ENCODE data around the gene KRT12.

Gene KRT12

GRCh38 chr17:40903129-40903847 is 36.3 kb upstream of the KRT12 start:
- Histone ChIP-seq H3K36me3 (ENCODE audit: control insufficient read depth, insufficient read depth, low read length) (no peaks in the 10 kb centered on the region), H3K4me3 (ENCODE audit: low read depth, low read length) (no peak overlapping the region), H3K4me1 (ENCODE audit: control insufficient read depth, insufficient read depth, low read length) (peaks cover 7% of the 10 kb centered on the region; the same call in 1 of the 2 replicates), H3K9me3 (ENCODE audit: control insufficient read depth, insufficient read depth, low read length) (no peaks in the 10 kb centered on the region), H3K9ac (ENCODE audit: low read depth, low read length) (no peak overlapping the region), H3K27ac (ENCODE audit: low read depth, low read length) (peak overlapping the region; percentile 82), H3K27me3 (ENCODE audit: control insufficient read depth, insufficient read depth, low read length) (no peaks in the 10 kb centered on the region)

- Histone ChIP-seq H3K9me3 (ENCODE audit: control insufficient read depth, insufficient read depth, low read length) (no peaks in the 10 kb centered on the region), H3K4me1 (ENCODE audit: control insufficient read depth, insufficient read depth, low read length) (peaks cover 7% of the 10 kb centered on the region; the same call in 1 of the 2 replicates), H3K36me3 (ENCODE audit: control insufficient read depth, insufficient read depth, low read length) (no peaks in the 10 kb centered on the region), H3K27me3 (ENCODE audit: control insufficient read depth, insufficient read depth, low read length) (no peaks in the 10 kb centered on the region), H3K4me3 (ENCODE audit: low read depth, low read length) (no peak overlapping the region), H3K9ac (ENCODE audit: low read depth, low read length) (no peak overlapping the region), H3K27ac (ENCODE audit: low read depth, low read length) (peak overlapping the region; percentile 82)
These were observed 35.5 kb upstream of the KRT12 start for GRCh38 chr17:40902498-40902897.

GRCh38 chr17:40901981-40902474 is 35.0 kb upstream of the KRT12 start:
- no peak overlapping the region for H3K9ac ChIP-seq (ENCODE audit: low read depth, low read length)
- H3K9me3 ChIP-seq (ENCODE audit: control insufficient read depth, insufficient read depth, low read length), result no peaks in the 10 kb centered on the region
- peaks cover 7% of the 10 kb centered on the region; the same call in 1 of the 2 replicates for H3K4me1 ChIP-seq (ENCODE audit: control insufficient read depth, insufficient read depth, low read length)
- no peaks in the 10 kb centered on the region for H3K27me3 ChIP-seq (ENCODE audit: control insufficient read depth, insufficient read depth, low read length)
- H3K4me3 ChIP-seq (ENCODE audit: low read depth, low read length), result no peak overlapping the region
- H3K27ac ChIP-seq (ENCODE audit: low read depth, low read length), result peak overlapping the region; percentile 82
- no peaks in the 10 kb centered on the region for H3K36me3 ChIP-seq (ENCODE audit: control insufficient read depth, insufficient read depth, low read length)

GRCh38 chr17:40900809-40901356 is 33.9 kb upstream of the KRT12 start:
- no peak overlapping the region for H3K27ac ChIP-seq (ENCODE audit: low read depth, low read length)
- H3K9ac ChIP-seq (ENCODE audit: low read depth, low read length), result no peak overlapping the region

GRCh38 chr17:40896916-40897455 is 30.0 kb upstream of the KRT12 start:
- Histone ChIP-seq H3K4me3 (ENCODE audit: low read depth, low read length) (no peak overlapping the region), H3K4me1 (ENCODE audit: control insufficient read depth, insufficient read depth, low read length) (peaks cover 3% of the 10 kb centered on the region; the same call in 1 of the 2 replicates), H3K27me3 (ENCODE audit: control insufficient read depth, insufficient read depth, low read length) (no peaks in the 10 kb centered on the region), H3K9me3 (ENCODE audit: control insufficient read depth, insufficient read depth, low read length) (no peaks in the 10 kb centered on the region), H3K27ac (ENCODE audit: low read depth, low read length) (no peak overlapping the region), H3K36me3 (ENCODE audit: control insufficient read depth, insufficient read depth, low read length) (no peaks in the 10 kb centered on the region), H3K9ac (ENCODE audit: low read depth, low read length) (no peak overlapping the region)

More at GRCh38 chr17:40900809-40901356, 33.9 kb upstream of the KRT12 start:
- H3K4me1 ChIP-seq (ENCODE audit: control insufficient read depth, insufficient read depth, low read length), result peaks cover 7% of the 10 kb centered on the region; the same call in 1 of the 2 replicates
- no peaks in the 10 kb centered on the region for H3K36me3 ChIP-seq (ENCODE audit: control insufficient read depth, insufficient read depth, low read length)
- H3K27me3 ChIP-seq (ENCODE audit: control insufficient read depth, insufficient read depth, low read length), result no peaks in the 10 kb centered on the region
- no peaks in the 10 kb centered on the region for H3K9me3 ChIP-seq (ENCODE audit: control insufficient read depth, insufficient read depth, low read length)
- no peak overlapping the region for H3K4me3 ChIP-seq (ENCODE audit: low read depth, low read length)

GRCh38 chr17:40895106-40895730 is 28.2 kb upstream of the KRT12 start:
- H3K4me1 ChIP-seq (ENCODE audit: control insufficient read depth, insufficient read depth, low read length), result no peaks in the 10 kb centered on the region
- no peaks in the 10 kb centered on the region for H3K9me3 ChIP-seq (ENCODE audit: control insufficient read depth, insufficient read depth, low read length)
- no peaks in the 10 kb centered on the region for H3K27me3 ChIP-seq (ENCODE audit: control insufficient read depth, insufficient read depth, low read length)
- H3K27ac ChIP-seq (ENCODE audit: low read depth, low read length), result no peak overlapping the region
- no peak overlapping the region for H3K9ac ChIP-seq (ENCODE audit: low read depth, low read length)
- H3K36me3 ChIP-seq (ENCODE audit: control insufficient read depth, insufficient read depth, low read length), result no peaks in the 10 kb centered on the region
- H3K4me3 ChIP-seq (ENCODE audit: low read depth, low read length), result no peak overlapping the region

- no peaks in the 10 kb centered on the region for H3K4me1 ChIP-seq (ENCODE audit: control insufficient read depth, insufficient read depth, low read length)
- no peak overlapping the region for H3K4me3 ChIP-seq (ENCODE audit: low read depth, low read length)
- H3K9ac ChIP-seq (ENCODE audit: low read depth, low read length), result no peak overlapping the region
- H3K27ac ChIP-seq (ENCODE audit: low read depth, low read length), result no peak overlapping the region
- no peaks in the 10 kb centered on the region for H3K36me3 ChIP-seq (ENCODE audit: control insufficient read depth, insufficient read depth, low read length)
- H3K27me3 ChIP-seq (ENCODE audit: control insufficient read depth, insufficient read depth, low read length), result no peaks in the 10 kb centered on the region
- no peaks in the 10 kb centered on the region for H3K9me3 ChIP-seq (ENCODE audit: control insufficient read depth, insufficient read depth, low read length)
These were observed 21.2 kb upstream of the KRT12 start for GRCh38 chr17:40888196-40888720.

- no peaks in the 10 kb centered on the region for H3K4me1 ChIP-seq (ENCODE audit: control insufficient read depth, insufficient read depth, low read length)
- H3K27me3 ChIP-seq (ENCODE audit: control insufficient read depth, insufficient read depth, low read length), result no peaks in the 10 kb centered on the region
- no peaks in the 10 kb centered on the region for H3K36me3 ChIP-seq (ENCODE audit: control insufficient read depth, insufficient read depth, low read length)
- H3K27ac ChIP-seq (ENCODE audit: low read depth, low read length), result no peak overlapping the region
- no peak overlapping the region for H3K4me3 ChIP-seq (ENCODE audit: low read depth, low read length)
- no peak overlapping the region for H3K9ac ChIP-seq (ENCODE audit: low read depth, low read length)
- H3K9me3 ChIP-seq (ENCODE audit: control insufficient read depth, insufficient read depth, low read length), result no peaks in the 10 kb centered on the region
These were observed 19.1 kb upstream of the KRT12 start for GRCh38 chr17:40886090-40886489.

- H3K4me3 ChIP-seq (ENCODE audit: low read depth, low read length), result no peak within 1 kb of the TSS
- H3K4me1 ChIP-seq (ENCODE audit: control insufficient read depth, insufficient read depth, low read length), result no peaks in the 10 kb centered on the region
- H3K27me3 ChIP-seq (ENCODE audit: control insufficient read depth, insufficient read depth, low read length), result no peaks in the 10 kb centered on the region
- H3K27ac ChIP-seq (ENCODE audit: low read depth, low read length), result no peak within 1 kb of the TSS
- H3K36me3 ChIP-seq (ENCODE audit: control insufficient read depth, insufficient read depth, low read length), result no peaks in the 10 kb centered on the region
- H3K9ac ChIP-seq (ENCODE audit: low read depth, low read length), result no peak within 1 kb of the TSS
- H3K9me3 ChIP-seq (ENCODE audit: control insufficient read depth, insufficient read depth, low read length), result no peaks in the 10 kb centered on the region
These were observed 17.9 kb upstream of the KRT12 start, which contains the start of gene KRT20 for GRCh38 chr17:40884708-40885512. KRT20 (minus strand) TSS chr17:40885242; CDS start chr17:40885185, 57 bp downstream.

GRCh38 chr17:40883626-40884334 is 16.8 kb upstream of the KRT12 start:
- Histone ChIP-seq H3K4me3 (ENCODE audit: low read depth, low read length) (no peak overlapping the region), H3K4me1 (ENCODE audit: control insufficient read depth, insufficient read depth, low read length) (no peaks in the 10 kb centered on the region), H3K36me3 (ENCODE audit: control insufficient read depth, insufficient read depth, low read length) (no peaks in the 10 kb centered on the region), H3K27me3 (ENCODE audit: control insufficient read depth, insufficient read depth, low read length) (no peaks in the 10 kb centered on the region), H3K9me3 (ENCODE audit: control insufficient read depth, insufficient read depth, low read length) (no peaks in the 10 kb centered on the region), H3K9ac (ENCODE audit: low read depth, low read length) (no peak overlapping the region), H3K27ac (ENCODE audit: low read depth, low read length) (no peak overlapping the region)

All from HUES48 (cell line).